K562 (cell line): ENCODE measurements around the gene SKOR1. TPM values are rescaled to one million over a fixed set of nuclear protein-coding genes. Genes with fewer than 3 reads are reported as not detected.
A peak's percentile ranks its signal among the peaks of the same experiment; 100 is the strongest.

Source experiments
- ATAC-seq: fragments of 200-7000 bp; cut with Tn5 transposase; 3 replicates; pipeline ENCODE4 v1.9.1; 2020; ENCODE audit warnings: moderate library complexity
- BruUV-seq: library from RNA; stranded (reverse); fragments of 400-500 nt; replicated peaks from 2 replicates; lab custom pipeline; 2021; lab: Mats Ljungman, UMichigan
- CTCF ChIA-PET: fragments of 300-600 bp; formaldehyde crosslinking; extraction: SDS; loops from one replicate; lab custom pipeline; 2021; ENCODE audit warnings: low intra/inter-chr PET ratio; lab: Yijun Ruan, JAX
- POLR2A ChIA-PET: fragments of 300-600, 350-650 bp; sonication (Branson Sonifier 250); formaldehyde crosslinking; extraction: SDS; loops from one replicate; lab custom pipeline; 2021; ENCODE audit warnings: antibody characterized with exemption, inconsistent platforms; lab: Yijun Ruan, JAX
- DNase-seq, 4 experiments: peaks; one replicate each; pipeline versions ENCODE4 v3.0.0 to v3.0.0-alpha.2; 2011 to 2018; ENCODE audit warnings: low spot score in 3 of 4, mixed read lengths in 3 of 4; ENCODE audit errors: extremely low read depth in 1 of 4
- FAIRE-seq: peaks from 2 replicates; lab custom pipeline; 2011; peaks lifted over from hg19 to GRCh38; lab: Jason Lieb, UNC
- H2AFZ ChIP-seq: 2 replicates; pipeline ENCODE4 v1.6.0; 2011; ENCODE audit warnings: low read depth, low read length, control low read depth, inconsistent platforms
- H3K27ac ChIP-seq: fragments of 200-600 bp; 3 replicates; pipeline ENCODE4 v1.8.0; 2011; ENCODE audit warnings: low read depth, mild to moderate bottlenecking, control low read depth, inconsistent platforms, low read length, moderate library complexity, mixed read lengths; ENCODE audit errors: extremely low read depth
- H3K27me3 ChIP-seq, 2 experiments: fragments of 300-600 bp in 1 of 2; 2 replicates in 1 of 2; 3 replicates in 1 of 2; pipeline versions ENCODE4 v1.6.0 to v1.8.0; 2011; ENCODE audit warnings: inconsistent platforms in 2 of 2, low read length in 2 of 2, mild to moderate bottlenecking in 1 of 2, mixed read lengths in 1 of 2, moderate library complexity in 1 of 2; ENCODE audit not compliant: control insufficient read depth in 2 of 2, insufficient read depth in 2 of 2
- H3K36me3 ChIP-seq: fragments of 300-600 bp; 3 replicates; pipeline ENCODE4 v1.8.0; 2011; ENCODE audit warnings: mild to moderate bottlenecking, low read length, inconsistent platforms; ENCODE audit not compliant: control insufficient read depth, insufficient read depth
- H3K4me1 ChIP-seq, 2 experiments: fragments of 200-600 bp in 1 of 2; replicated peaks in 1 of 2; 2 replicates in 1 of 2; 3 replicates in 1 of 2; pipeline versions ENCODE4 v1.5.1 to v1.8.0; 2011; ENCODE audit warnings: inconsistent platforms in 2 of 2, low read length in 2 of 2, mild to moderate bottlenecking in 1 of 2, mixed read lengths in 1 of 2, moderate library complexity in 1 of 2; ENCODE audit not compliant: control insufficient read depth in 2 of 2, insufficient read depth in 2 of 2
- H3K4me2 ChIP-seq: 2 replicates; pipeline ENCODE4 v1.6.1; 2011; ENCODE audit warnings: low read length, control low read depth, inconsistent platforms, mixed read lengths; ENCODE audit not compliant: insufficient read depth
- H3K4me3 ChIP-seq: fragments of 200-600 bp; sonication (generic), shearing (Covaris generic); 2 replicates; pipeline ENCODE4 v1.5.1; 2016; ENCODE audit warnings: control low read depth, inconsistent platforms
- H3K79me2 ChIP-seq: fragments of 200-600 bp; 3 replicates; pipeline ENCODE4 v1.8.0; 2011; ENCODE audit warnings: low read length, inconsistent platforms; ENCODE audit not compliant: control insufficient read depth, insufficient read depth
- H3K9ac ChIP-seq, 2 experiments: 2 replicates each; pipeline versions ENCODE4 v1.6.0 to v1.6.1; 2011; ENCODE audit warnings: low read depth in 2 of 2, low read length in 2 of 2, control low read depth in 1 of 2, inconsistent platforms in 1 of 2, mild to moderate bottlenecking in 1 of 2, mixed read lengths in 1 of 2; ENCODE audit not compliant: insufficient read depth in 1 of 2
- H3K9me1 ChIP-seq: one replicate; pipeline ENCODE4 v1.6.0; 2011; ENCODE audit warnings: inconsistent platforms, mild to moderate bottlenecking, low read length, moderate library complexity; ENCODE audit not compliant: control insufficient read depth, insufficient read depth
- H3K9me3 ChIP-seq: replicated peaks from 2 replicates; pipeline ENCODE4 v1.5.1; 2011; ENCODE audit warnings: low read depth, low read length, inconsistent platforms; ENCODE audit not compliant: control insufficient read depth, insufficient read depth
- H4K20me1 ChIP-seq: replicated peaks from 2 replicates; pipeline ENCODE4 v1.6.1; 2011; ENCODE audit warnings: low read length, inconsistent platforms, mixed read lengths; ENCODE audit not compliant: control insufficient read depth, insufficient read depth
- NFIC ChIP-seq: fragments of 450-650 bp; IDR thresholded peaks from 2 replicates; pipeline ENCODE4 v1.6.1; 2017; ENCODE audit warnings: mild to moderate bottlenecking, inconsistent platforms
- PRDM10 ChIP-seq: fragments of 450-650 bp; IDR thresholded peaks from 2 replicates; pipeline ENCODE4 v1.6.1; 2018; ENCODE audit not compliant: partially characterized antibody
- STAT6 ChIP-seq: sonication (generic); formaldehyde crosslinking; IDR thresholded peaks from 2 replicates; pipeline ENCODE4 v1.8.1; 2023; ENCODE audit warnings: mild to moderate bottlenecking, missing genetic modification reagents
- in situ Hi-C: fragments of 300-500 bp; cut with MboI; formaldehyde crosslinking; loops from 4 replicates; pipeline ENCODE4 v1.15.0; 2018; ENCODE audit warnings: inconsistent platforms, mixed read lengths
- intact Hi-C: fragments of 100-400 bp; cut with micrococcal nuclease; formaldehyde crosslinking; loops from 2 replicates; pipeline ENCODE4 v1.14.2; 2022
- polyA plus RNA-seq, 8 experiments: library from polyadenylated mRNA; depleted of rRNA in 4 of 8; stranded (reverse) in 5 of 8; unstranded in 3 of 8; fragments of >200 nt; fragmentation: Nextera tagmentation in 2 of 8; fragmentation: Illumina TruSeq in 1 of 8; extraction: Ambion mirVana in 2 of 8; extraction: Trizol in 1 of 8; gene quantifications; 2 replicates each; pipeline versions ENCODE4 v1.2.1 to v1.2.3, GENCODE V29; 2011 to 2014; ENCODE audit warnings: inconsistent platforms in 1 of 8, missing spikeins in 1 of 8
- total RNA-seq, 7 experiments: library from RNA; depleted of rRNA in 6 of 7; stranded (reverse); fragments of >200 nt in 6 of 7; fragmentation: Illumina TruSeq in 2 of 7; extraction: Trizol in 2 of 7; gene quantifications; 2 replicates each; pipeline versions ENCODE4 v1.2.1 to v1.2.3, GENCODE V29; 2011 to 2021; ENCODE audit warnings: low replicate concordance in 1 of 7

The SKOR1 gene
- total and polyA plus RNA-seq, 9 of the 15 experiments (the other 6 are each of a cell fraction or from before 2014, with no cell fraction given), result 0.04 to 0.41 (median 0.09) TPM; not detected in 3

- no peak for TF ChIP-seq STAT6 (CRISPR knock-in tag)
Measured at GRCh38 chr15:67869701-67870100, 44.4 kb downstream of the SKOR1 start (continued).

GRCh38 chr15:67870868-67871408, 45.6 kb downstream of the SKOR1 start:
- Histone ChIP-seq H4K20me1 (no peaks in the 10 kb centered on the region), H3K4me1 (no peaks in the 10 kb centered on the region), H3K4me3 (no peak overlapping the region), H3K9me1 (no peaks in the 10 kb centered on the region), H3K36me3 (no peaks in the 10 kb centered on the region), H3K79me2 (no peaks in the 10 kb centered on the region), H3K9ac (no peak overlapping the region), H3K27me3 (no peaks in the 10 kb centered on the region), H3K9me3 (no peaks in the 10 kb centered on the region; the same call in 1 of the 2 replicates)
- POLR2A ChIA-PET, result interaction anchor here (1.1 kb wide), 2 partner anchors 9 to 12 kb away, joined by 3 to 4 read pairs; no protein-coding TSS in a partner anchor
- no TSS peak for BruUV-seq
- no peak for DNase-seq
- in situ Hi-C loops, result no loop called here
- no peak for FAIRE-seq
- intact Hi-C loops, result no loop called here
- no peak for ATAC-seq
- no peak for TF ChIP-seq NFIC
- TF ChIP-seq PRDM10, result peak; percentile 97
- TF ChIP-seq, all 486 proteins: peak for 1
- no peak overlapping the region for H3K27ac ChIP-seq
- CTCF ChIA-PET, result no interaction called here
- H3K4me2 ChIP-seq, result no peak overlapping the region
- no peak overlapping the region for H2AFZ ChIP-seq
